ENCODE data around the gene TSKS. TPM values are rescaled to one million over a fixed set of nuclear protein-coding genes. Genes with fewer than 3 reads are reported as not detected.

Gene TSKS
- total and polyA plus RNA-seq, 2 donors (not counting 3 experiments of a cell fraction or from before 2014, with no cell fraction given) = 0.03 TPM; not detected in 1

GRCh38 chr19:49807058-49807903, 44.2 kb upstream of the TSKS start:
- BruUV-seq (replicated peaks) = no TSS peak
- Histone ChIP-seq H2AFZ (ENCODE audit: low read depth, low read length) (no peak overlapping the region), H3K4me1 (ENCODE audit: control insufficient read depth, extremely low read depth, insufficient read depth, low read length) (peaks cover 8% of the 10 kb centered on the region), H3K27ac (ENCODE audit: insufficient read depth, low read depth, low read length) (no peak overlapping the region), H3K4me3 (replicated peaks in 1 of 3; ENCODE audit: insufficient read depth in 1 of 3, low read depth in 1 of 3, low read length in 3 of 3) (no peak overlapping the region), H3K79me2 (ENCODE audit: control insufficient read depth, insufficient read depth, low read length) (no peaks in the 10 kb centered on the region), H3K4me2 (ENCODE audit: insufficient read depth, low read length) (no peak overlapping the region), H3K36me3 (ENCODE audit: control insufficient read depth in 2 of 2, extremely low read depth in 1 of 2, insufficient read depth in 2 of 2, low read length in 2 of 2) (peaks cover 5 to 9% of the 10 kb centered on the region in 2 experiments), H3K9me3 (replicated peaks; ENCODE audit: control insufficient read depth, insufficient read depth, low read length) (no peaks in the 10 kb centered on the region), H4K20me1 (replicated peaks; ENCODE audit: control insufficient read depth, extremely low read depth, insufficient read depth, low read length) (no peaks in the 10 kb centered on the region), H3K9ac (replicated peaks; ENCODE audit: extremely low read depth, insufficient read depth, low read length) (no peak overlapping the region), H3K27me3 (ENCODE audit: control insufficient read depth in 2 of 2, insufficient read depth in 2 of 2, low read length in 2 of 2) (no peaks in the 10 kb centered on the region), H3K9me1 (replicated peaks; ENCODE audit: control insufficient read depth, extremely low read depth, insufficient read depth, low read length) (no peaks in the 10 kb centered on the region)
- ChIA-PET POLR2A (no interaction called here), CTCF (no interaction called here)
- intact Hi-C loops (cut with micrococcal nuclease) (loop anchor here (5.0 kb wide), 2 partner anchors 120 to 310 kb away; partner anchors contain the start of genes ADM5 and RPS11), dilution Hi-C loops (cut with MboI; ENCODE audit: extremely low pct_ligation_motif_present, low sequenced_read_pairs) (no loop called here)
- TF ChIP-seq CTCF (IDR thresholded peaks at IDR 0.05; ENCODE audit: extremely low read depth in 1 of 2, insufficient read depth in 1 of 2, low read depth in 1 of 2, low read length in 2 of 2) (no peak), GATA2 (IDR thresholded peaks at IDR 0.05; ENCODE audit: insufficient read depth, insufficient read length, low read depth, low read length) (no peak), FOS (IDR thresholded peaks at IDR 0.05; ENCODE audit: borderline replicate concordance, insufficient read depth, low read length) (no peak), POLR2AphosphoS5 (IDR thresholded peaks at IDR 0.05; ENCODE audit: insufficient read depth, low read depth, low read length) (no peak), POLR2A (IDR thresholded peaks at IDR 0.05; ENCODE audit: low read depth, low read length) (no peak), MAX (IDR thresholded peaks at IDR 0.05; ENCODE audit: insufficient read depth, insufficient read length) (no peak), EZH2 (IDR thresholded peaks at IDR 0.05; ENCODE audit: borderline replicate concordance, low read depth, low read length, severe bottlenecking) (no peak), MYC (IDR thresholded peaks at IDR 0.05; ENCODE audit: low read depth, low read length) (no peak), JUN (IDR thresholded peaks at IDR 0.05; ENCODE audit: borderline replicate concordance, insufficient read depth, insufficient read length, low read depth) (no peak)
- FAIRE-seq (no peak), DNase-seq (ENCODE audit: low read depth, low spot score) (no peak)

All from endothelial cell of umbilical vein (primary cell).